Measurements from ENCODE around the gene RNF220.

Gene RNF220

DNA sequence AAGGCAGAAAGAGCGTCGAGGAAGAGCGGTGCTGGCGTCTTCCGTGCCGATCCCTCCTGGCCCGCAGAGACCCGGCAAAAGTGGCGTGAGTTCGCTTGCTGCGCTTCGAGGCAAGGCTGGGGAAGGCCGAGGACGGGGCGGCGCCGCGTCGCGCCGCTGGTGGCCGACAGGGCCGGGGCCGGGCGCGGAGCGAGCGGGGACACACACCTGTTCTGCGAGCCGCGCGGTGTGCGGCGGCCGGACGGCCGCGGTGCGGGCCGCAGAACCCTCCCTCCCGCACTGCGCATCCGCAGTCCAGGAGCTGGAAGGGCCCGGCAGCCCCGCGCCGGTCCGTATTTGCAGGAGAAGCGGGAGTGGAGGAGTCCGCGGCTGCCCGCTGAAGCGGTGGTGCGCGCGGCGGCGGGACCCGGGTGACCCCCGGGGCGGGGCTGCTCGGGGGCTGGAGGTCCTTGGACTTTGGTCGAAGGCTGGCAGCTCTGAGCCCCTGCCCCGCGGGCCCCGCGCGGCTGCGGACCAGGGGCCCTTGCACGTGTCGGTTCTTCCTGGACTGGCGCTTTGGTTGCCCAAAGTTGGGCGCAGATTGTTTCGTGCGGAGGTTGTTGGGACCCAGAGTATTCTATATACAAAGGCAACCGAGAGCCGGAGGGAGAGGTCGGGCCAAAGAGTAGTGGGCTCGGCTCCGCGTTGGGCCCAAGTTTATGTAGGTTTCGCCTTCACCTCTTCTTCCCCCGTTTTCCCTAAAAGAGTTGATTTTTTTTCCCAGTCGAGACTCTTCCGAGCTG, 2.6 kb downstream of the RNF220 start:
- DNase-seq, result no peak

DNA sequence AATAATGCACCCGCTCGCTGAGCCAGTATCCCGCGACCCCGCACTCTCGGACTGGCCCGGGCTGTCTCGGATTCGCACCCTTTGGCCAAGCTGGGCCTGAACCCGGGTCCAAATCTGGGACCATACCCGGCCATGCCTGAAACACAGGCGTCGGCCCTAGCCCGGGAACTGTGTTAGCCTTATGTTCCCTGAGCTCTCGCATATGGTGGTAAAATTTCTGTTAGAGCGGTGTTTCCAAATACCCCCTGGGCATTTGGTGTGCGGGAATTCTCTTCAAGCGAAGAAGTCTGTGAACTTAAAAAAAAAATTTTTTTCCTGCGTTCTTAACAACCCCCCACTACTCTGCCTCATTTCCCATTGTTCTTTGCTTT, 3.1 kb downstream of the RNF220 start:
- DNase-seq, result no peak

DNA sequence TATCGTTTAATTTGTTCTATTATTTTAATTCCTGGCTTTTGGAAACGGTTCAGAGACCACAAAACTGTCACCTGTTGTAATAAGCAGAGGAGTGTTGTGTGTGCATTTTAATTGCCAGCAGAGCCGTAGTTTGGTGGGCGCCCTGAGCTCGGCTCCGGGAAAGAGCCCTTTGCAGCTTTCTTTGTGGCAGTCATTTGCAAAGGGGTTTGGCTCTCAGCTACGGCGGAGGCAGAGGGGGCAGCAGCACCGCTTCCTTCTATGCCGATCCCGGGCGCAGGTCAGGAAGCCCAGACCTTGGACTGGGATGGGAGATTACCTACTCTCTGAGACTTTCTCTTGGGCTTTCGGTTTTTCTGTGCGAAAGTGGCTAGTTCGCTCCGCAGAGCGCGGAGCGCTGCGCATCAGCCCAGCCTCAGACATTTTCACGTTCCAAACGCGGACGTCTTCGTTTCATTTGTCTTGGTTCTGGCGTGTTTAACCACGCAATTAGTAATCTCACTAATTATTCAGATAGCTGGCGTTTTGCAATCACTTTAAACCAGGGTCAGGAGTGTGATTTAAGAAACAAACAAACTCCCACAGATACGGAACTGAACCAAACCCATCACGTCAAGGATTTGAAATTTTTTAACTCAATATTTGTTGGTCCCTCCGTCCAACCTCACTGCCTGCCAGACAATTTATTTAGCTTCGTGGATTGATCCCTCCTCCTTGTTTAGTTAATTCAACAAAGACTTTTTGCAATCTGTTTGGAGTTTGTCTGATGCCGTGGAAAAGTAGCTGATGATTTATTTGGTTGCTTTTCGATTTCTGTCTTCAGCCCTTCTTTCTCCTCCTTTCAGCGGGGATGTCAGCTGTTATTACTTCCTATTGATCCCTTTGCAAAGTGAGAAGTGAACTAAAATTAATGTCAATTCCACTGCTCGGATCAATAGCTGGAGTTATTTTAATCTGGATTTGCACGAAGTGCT, 3.9 kb downstream of the RNF220 start:
- no peak for DNase-seq

DNA sequence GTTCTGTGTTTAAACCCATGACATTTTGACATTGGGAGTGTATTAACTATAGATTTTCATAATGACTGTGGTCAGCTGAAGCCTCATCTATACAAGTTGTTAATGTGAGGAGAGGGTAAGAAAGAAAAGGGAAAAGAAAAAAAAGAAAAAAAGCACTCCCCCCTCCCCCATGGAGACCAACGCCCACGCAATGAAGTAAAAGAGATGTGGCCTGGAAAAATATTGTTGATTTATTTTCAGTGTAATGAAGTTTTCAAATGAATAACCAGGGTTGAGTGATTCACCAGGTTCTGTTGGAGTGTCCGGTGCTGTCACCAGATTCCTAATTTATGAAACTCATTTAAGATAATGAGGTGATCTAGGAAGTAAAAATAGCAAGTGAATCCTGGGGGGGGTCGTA, 4.7 kb downstream of the RNF220 start:
- DNase-seq, result no peak

DNA sequence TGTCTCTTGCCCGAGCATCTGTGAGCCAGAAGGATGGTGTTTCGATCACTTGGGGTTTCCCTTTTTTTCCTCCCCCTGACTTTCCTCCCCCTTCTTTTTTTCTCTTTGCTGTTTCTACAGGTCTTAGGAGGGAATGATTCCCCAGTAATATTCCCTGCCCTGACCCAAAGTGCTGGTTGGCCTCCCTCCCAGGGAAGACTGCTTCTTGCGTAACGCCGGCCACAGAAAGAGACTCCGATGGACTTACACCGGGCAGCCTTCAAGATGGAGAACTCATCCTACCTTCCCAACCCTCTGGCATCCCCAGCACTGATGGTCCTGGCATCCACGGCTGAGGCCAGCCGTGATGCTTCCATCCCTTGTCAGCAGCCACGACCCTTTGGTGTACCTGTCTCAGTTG, 6.8 kb downstream of the RNF220 start:
- DNase-seq, result no peak

DNA sequence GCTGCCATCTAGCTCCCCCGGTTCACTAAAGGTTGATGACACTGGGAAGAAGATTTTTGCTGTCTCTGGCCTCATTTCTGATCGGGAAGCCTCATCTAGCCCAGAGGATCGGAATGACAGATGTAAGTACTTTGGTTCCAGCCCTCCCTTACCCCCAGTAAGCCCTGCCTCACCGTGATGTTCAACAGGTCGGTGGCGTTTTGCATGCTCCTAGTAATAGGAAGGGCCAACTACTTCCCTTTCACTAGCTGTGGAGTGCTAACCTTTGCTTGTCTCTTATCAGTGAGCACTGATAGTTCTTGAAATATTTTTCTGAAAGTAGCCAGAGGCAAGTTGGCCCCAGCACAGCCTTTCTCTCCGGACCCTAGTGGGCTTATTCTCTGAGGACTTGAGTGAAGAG, 7.5 kb downstream of the RNF220 start:
- DNase-seq, result no peak

DNA sequence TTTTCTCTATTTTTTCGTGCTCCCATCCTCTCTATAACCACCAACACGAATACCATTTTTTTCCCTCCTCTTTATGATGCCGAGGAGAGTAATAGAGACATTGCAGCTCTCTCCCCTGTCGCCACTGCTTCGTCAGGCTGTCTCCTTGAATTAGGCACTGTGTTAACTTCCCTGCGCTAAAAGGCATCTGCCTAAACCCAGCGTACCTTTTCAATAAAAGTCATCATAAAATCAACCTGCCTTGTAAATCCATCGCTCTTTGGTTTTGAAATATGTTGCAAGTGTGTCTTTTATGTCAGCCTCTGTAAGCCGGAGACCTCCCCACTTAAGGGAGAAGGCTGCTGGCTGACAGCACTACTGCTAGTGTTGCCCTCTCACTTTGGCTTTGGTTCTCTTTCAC, 8.7 kb downstream of the RNF220 start:
- no peak for DNase-seq

DNA sequence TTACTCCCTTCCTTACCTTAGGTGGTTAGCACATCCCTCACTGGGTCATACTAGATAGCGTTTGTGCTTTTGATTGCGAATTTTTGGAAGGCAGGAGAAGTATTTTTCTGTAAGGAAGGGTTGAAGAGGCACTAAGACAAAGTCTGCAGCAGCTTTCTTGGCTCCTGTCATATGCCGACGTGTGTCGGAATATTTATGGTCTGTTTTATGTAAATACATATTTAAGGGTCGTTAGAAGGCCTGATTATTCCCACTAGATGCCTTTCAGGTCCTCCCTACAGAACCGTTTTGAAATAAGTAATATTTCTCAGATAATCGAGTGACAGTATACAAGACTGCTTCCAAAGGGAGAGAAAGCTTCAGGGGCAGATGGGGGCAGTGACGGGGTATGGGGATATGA, 10.0 kb downstream of the RNF220 start:
- no peak for DNase-seq

DNA sequence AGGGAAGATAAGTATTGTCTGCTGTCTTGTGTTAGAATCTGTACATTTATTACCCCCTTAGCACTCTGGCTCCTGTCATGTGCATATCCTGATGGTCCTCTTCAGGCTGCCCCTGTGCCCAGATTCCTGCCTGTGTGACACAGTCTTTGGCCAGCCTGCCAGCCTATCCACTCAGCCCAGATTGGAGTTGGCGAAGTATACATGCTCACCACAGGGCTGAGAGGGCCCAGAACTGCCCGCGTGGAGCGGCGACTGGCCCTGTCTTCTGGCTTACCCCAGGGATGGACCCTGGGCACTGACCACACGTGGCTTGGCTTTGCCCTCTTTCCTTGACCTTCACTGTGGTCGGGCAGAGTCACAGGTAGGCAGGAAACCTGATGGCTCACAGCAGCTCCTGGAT, 11.4 kb downstream of the RNF220 start:
- no peak for DNase-seq

DNA sequence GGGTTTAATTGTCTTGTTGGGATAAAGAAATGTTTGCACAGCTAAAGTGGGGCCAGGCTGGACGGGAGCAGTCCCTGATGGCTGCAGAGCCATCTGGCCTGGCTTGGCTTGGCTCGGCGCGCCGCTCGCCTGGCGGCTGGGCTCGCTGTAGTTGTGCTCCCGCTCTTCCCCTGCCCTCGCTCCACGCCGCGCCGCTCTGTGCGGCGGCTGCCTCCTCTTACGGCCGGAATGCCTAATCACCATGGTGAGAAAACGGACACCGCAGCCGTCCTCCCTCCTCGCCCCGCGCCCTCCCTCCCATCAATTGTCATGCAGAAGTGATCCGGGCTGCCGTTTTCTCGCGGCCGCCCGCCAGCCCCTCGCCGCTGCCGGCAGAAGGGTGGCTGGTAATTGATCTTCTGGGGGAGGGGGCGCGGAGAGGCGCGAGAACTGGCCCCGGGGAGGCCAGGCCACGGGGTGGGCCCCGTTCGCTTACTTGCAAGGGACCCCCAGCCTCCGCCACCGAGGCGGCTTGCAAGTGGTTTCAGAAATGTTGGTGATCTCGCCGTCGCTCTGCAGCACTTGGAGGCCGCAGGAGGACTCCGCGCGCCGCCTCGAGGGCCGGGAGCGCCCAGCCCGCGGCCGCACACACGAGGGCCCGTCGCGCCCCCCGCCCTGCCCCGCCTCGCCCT, 12.4 kb downstream of the RNF220 start:
- peak; percentile 30 for DNase-seq

DNA sequence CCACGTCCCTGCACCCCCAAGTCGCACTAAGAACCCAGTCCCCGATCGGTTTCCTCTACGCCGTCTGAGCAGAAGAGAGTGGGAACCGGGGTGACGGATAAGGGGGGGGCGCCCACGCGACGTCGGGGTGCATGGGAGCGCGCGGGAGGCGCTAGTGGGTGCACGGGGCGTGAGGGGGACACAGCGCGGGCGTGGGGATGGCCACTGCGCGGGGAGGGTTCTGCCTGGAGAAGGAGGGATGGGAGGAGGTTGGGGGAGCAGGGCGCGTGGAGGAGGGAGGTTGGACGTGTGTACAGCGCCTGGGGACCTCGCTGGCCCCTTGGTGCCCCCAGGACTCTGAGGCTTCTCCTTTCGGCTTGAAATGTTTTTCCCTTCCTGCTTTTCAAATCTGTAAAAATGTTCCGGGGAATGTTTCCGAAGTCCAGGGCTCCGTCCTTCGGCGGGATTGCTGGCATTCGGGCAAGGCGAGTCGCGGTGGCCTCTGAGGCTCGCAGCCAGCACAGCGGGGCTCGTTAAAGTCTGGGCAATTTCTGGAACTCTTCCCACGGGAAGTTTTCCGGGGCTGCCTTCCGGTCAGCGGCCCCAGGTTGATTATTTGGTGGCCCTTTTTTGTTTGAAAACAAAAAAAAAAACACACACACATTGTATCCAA, 13.1 kb downstream of the RNF220 start:
- DNase-seq, result no peak

DNA sequence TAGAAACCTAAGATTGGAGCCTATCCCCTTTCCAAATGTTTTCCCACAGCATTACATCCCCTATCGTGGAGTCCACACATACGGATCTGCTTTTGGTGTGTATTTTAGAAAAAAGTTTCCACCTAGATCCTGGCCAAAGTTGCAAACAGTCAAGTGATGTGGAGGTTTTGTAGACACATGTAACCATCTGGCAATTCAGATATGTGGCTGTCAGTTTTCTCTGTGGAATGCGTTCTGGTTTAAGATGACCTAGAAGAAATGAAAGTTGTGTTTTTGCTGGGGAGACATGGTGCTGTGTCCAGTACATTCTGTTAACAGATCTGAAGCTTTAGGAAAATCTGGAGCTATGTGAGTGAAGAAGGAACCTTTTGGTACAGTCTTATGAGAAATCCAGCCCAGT, 14.8 kb downstream of the RNF220 start:
- DNase-seq, result no peak

DNA sequence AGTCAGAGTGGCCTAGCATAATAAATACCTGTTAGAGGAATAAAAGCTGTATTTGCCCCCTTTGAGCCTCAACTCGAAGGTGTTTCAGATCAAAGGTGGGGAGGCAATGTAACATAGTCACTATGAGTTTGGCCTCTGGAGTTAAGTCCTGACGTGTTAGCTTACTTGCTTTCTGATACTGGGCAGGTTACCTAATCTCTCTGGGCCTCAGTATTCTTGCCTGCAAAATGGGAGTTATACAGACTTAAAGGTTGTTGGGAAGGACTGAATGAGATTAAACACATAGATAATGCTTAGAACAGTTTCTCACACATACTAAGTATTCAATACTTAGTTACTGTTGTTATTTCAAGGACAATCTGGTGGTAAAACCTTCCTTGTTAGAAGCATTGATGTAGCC, 15.5 kb downstream of the RNF220 start:
- no peak for DNase-seq

DNA sequence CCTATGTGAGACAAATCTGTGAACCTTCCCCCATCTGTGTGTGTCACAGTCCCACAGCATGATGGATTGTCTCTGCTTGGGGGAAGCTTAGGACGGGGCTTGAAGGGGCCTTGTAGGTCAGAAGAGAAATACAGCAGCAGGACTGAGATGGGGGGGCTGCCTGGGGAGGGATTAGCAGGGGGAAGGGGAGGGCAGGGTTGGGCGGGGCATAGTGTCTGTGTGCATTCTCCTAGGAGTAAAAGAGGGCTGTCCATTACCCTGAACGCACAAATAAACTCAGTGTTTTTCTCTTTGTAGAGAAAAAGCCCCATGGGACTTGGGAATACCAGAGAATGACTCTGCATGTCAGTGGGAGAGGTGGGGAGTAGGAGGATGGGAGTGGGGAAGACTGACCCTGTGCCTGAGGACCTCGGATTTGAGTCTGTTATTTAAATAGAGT, 16.4 kb downstream of the RNF220 start:
- DNase-seq, result peak; percentile 32

DNA sequence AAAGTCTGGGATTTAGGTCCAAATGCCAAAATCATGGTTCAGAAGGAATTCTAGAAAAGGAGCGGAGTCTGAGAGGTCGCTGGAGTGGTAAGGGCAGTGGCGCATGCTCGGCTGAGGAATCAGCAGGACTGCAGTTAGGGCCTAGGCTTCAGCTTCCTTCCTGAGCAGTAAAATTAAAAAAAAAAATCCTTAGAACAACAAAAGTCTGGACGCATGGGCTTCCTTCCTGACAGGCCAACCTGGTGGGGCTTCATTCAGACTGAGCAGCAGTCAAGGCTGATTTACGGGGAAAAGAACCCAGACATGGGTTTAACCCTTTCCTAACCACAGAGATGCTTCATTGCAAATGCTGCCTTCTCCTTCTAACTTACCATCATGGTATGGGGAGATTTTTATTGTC, 17.1 kb downstream of the RNF220 start:
- no peak for DNase-seq

DNA sequence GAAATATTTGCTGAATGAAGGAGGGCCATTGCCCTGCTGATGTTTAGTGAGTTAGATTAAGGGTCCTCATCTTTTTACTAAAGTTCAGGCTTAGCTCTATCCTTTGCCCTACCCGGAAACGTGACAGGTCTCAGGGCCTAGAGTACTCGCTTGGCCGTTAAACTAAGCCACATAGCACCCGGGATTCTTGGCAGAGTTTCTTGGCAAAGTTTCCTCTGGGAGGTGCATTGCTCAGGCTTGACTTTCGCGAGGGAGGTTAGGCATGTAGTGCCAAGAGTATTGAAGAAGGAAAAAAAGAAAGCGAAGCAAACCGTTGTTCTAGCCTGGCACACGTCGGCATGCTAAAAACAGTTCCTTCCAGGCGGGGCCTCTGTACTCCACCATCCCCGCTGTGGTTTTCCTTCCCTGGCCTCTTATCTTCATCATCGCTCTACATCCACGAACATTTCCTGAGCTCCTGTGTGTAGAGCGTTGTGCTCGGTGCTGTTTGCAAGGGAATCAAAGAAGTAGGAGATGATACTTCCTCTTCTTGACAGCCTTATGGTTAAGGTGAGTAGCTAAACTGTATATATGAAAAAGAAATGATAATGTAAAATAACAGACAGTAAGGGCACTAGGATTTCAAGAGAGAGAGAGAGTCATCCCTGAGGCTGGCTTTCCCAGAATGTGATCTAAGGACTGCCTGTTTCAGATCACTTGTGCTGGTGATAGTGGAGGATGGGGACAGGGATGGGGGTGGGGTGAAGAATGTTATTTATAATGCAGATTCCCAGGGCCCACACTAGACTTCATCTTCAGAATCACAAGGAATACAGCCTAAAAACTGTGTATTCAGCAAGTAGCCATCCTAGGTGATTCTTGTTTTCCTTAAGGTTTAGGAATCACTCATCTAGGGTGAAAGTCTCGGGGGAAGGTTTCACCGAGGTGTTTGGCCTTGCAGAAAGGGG, 18.8 kb downstream of the RNF220 start:
- peak; percentile 37 for DNase-seq

DNA sequence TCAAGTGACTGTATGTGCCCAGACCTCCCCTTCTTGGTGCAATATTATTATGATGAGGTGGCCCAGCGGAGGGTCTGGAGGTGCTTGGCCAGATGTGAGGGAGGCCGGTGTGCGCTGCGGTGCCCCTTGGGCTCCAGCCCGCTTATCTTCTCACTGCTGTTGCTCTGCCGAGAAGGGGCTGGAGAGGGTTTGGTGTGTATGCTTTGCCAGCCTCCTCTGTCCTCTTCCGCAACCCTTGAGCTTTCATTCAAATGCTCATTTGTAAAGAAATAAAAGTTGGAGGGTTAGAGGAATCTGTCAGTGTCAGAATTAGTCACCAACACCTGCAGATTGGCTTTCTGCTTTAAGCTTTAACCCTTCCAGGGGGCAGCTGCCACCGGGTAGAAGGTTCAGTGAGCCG, 19.7 kb downstream of the RNF220 start:
- no peak for DNase-seq

DNA sequence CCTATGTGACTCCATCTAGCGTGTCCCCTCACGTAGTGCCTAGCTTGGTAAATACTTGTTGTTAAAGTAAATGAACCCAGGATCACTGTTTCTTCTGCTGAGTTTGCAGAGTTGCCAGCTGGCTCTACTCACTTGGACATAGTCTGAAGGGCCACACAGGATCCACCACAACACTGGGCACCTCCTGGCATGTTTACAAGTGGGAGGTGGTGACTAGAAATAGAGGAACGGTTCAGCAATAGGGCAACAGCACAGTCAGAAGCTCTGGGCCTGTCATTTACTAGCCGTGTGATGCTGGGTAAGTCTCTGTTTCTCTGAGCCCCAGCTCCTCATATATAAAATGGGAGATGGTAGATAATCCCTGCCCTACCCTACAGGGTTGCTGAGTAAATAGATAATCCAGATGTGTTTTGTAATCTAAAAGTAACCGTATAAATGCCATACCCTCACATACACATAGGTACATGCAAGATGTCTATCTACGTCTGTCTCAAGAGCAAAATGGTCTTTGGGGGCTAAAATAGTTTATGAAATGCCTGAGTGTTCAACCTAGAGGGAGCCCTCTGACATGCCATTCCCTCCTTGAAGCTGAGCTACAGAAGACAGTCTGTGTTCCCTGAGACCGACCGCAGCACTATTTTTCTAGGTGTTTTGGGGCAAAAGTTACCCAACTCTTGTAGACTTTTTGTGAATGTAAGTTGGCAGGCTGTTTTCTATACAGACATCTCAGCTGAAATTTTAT, 20.5 kb downstream of the RNF220 start:
- DNase-seq, result no peak

DNA sequence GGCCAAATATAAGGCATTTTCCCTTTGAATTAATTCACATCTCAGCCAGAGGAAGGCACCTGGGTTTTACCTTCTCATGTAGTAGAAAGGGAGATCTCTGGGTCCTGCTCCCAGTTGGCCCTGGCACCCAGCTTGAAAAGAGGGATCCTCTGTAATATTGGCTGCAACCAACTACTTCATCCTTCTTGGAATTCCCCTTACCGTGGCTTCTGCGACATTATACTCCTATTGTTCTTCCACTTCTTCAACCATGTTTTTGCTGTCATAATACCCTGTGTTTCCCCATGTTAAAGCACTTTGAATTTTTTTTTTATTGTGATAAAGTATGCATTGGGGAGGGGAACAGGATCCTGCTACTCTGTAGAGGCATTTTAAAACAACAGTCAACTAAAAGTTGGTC, 26.8 kb downstream of the RNF220 start:
- DNase-seq, result no peak

DNA sequence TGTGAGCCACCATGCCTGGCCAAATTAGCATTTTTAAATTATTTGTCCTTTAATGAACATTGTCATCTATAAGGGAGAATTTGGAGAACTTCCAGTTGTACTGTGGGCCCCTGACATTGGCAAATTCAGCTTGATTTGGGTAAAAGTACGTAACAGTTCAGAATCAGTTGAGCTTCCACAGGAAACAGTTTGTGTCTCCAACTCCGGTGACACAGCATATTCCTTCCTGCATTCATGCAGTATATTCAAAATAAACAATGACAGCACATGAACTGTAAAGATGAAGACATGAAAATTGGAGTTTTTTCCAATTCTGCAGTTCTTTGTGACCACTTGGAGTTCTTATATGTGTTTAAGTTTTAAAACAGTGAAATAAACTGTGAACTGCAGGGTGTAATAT, 28.2 kb downstream of the RNF220 start:
- DNase-seq, result peak; percentile 41
